DMS 273 treated with DMSO at 0.1 percent for 48 hours (cell line): ENCODE data around the gene HBM.
"Not testable (repeated sequence)": the region's sequence is repeated elsewhere in the genome, so short reads cannot be mapped to it uniquely, and the experiment has no call there.

Experiments used
- DNase-seq: peaks from one replicate; lab custom pipeline; 2025; lab: John Stamatoyannopoulos, UW

Gene HBM

DNA sequence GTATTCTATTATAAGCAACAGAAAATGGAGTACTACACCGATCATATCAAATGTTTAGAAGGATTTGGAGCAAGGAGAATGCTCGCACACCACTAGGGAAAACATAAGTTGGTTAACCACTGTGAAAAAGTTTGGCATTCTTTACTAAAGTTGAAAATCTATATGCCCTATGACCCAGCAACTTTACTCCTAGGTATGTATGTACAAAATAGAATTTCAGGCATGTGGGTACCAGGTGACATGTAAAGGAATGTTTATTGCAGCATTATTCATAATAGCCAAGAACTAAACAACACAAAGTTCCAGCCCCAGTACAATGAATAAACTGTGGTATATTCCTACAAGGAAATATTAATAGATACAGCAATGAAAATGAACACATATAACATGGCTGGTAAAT, 19.1 kb upstream of the HBM start:
- DNase-seq: no peak

DNA sequence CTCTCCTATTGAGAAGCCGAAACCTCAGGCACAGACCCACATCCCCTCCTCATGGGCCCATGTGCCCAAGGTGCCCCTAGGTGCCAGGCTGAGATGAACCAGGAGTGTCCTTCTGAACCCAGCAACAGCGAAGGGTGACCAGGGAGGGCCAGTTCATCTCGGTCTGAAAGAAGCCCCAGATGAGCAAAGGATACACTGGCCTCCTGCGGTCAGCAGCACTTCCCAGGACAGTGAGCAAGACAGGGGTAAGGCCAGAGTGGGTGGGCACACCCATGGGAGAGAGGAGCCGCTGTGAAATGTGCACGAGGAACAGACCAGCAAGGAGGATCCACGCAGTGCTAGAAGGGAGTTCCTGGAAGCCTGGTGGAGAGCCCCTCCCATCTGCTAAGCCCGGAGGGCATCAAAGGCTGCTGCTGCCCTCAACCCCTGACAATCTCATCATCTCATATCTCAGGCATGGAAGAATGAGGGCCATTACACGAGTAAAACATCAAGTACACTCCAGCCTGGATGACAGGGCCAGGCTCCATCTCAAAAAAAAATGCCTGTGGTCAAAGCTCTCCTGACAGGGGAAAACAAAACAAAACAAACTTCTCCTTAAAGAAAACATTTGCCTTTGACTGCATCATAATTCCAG, 16.6 kb upstream of the HBM start:
- no peak for DNase-seq

DNA sequence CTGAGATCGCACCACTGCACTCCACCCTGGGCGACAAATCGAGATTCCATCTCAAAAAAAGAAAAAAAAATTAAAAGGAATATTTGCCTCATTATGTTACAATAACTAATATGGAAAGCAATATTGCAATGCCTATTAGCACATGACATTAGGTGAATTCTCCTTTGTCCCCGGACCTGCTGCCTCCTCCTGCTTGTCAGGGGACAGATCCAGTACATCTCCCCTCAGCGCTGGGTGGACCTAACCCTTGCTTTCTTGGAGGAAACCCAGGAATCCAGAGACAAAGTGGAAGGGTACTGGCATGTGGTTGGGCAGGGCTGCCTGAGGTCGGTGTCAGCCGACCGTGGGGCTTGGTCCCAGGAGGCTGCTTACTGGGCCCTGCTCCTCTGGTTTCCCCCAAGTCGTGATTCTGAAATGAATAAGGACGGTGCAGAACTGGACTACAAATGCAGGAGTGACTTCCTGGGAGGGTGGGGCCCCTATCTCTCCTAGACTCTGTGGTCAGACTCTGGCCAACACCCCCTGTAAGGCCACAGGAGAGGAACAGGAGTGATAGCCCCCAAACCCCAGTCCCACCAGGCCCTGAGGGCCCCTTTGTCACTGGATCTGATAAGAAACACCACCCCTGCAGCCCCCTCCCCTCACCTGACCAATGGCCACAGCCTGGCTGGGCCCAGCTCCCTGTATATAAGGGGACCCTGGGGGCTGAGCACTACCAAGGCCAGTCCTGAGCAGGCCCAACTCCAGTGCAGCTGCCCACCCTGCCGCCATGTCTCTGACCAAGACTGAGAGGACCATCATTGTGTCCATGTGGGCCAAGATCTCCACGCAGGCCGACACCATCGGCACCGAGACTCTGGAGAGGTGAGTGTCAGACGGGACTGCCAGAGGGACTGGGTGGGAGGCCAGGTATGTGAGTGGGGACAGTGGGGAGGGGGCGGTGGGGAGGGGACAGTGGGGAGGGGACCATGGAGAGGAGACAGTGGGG, 13.3 kb upstream of the HBM start, which contains the start of gene HBZ:
TSS of gene HBZ (plus strand) at position 504 of the 988 bp plus-strand sequence. CDS start at position 770, 266 bp downstream.
- DNase-seq: no peak

- not testable (repeated sequence) for DNase-seq
Observed at GRCh38 chr16:153129-153521, 12.7 kb upstream of the HBM start.

- not testable (repeated sequence) for DNase-seq
Observed at GRCh38 chr16:153550-154216, 12.1 kb upstream of the HBM start.

- no peak for DNase-seq
Observed at GRCh38 chr16:154217-155030, 11.4 kb upstream of the HBM start.

DNA sequence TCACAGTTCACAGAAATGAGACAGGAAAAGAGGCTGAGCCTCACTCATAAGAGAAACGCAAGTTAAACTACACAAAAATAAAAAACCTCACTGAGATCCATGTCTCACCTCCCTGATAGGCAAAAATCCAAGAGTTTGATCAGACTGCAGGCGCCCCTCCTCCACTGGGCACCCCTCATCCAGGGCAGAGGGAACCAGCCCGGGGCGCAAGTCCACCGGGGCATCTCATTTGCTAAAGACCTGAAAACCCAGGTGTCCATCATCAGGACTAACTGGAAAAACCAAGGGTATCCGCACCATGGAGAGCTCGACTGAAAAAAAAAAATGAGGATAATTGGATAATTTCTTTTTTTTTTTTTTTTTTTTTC, 10.8 kb upstream of the HBM start:
- no peak for DNase-seq

GRCh38 chr16:159136-159849, 6.5 kb upstream of the HBM start:
- DNase-seq: no peak

DNA sequence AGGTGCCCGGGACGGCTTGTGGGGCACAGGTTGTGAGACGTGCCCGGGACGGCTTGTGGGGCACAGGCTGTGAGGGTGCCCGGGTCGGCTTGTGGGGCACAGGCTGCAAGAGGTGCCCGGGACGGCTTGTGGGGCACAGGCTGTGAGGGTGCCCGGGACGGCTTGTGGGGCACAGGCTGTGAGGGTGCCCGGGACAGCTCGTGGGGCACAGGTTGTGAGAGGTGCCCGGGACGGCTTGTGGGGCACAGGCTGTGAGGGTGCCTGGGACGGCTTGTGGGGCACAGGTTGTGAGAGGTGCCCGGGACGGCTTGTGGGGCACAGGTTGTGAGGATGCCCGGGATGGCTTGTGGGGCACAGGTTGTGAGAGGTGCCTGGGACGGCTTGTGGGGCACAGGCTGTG, 5.5 kb upstream of the HBM start:
- not testable (repeated sequence) for DNase-seq

DNA sequence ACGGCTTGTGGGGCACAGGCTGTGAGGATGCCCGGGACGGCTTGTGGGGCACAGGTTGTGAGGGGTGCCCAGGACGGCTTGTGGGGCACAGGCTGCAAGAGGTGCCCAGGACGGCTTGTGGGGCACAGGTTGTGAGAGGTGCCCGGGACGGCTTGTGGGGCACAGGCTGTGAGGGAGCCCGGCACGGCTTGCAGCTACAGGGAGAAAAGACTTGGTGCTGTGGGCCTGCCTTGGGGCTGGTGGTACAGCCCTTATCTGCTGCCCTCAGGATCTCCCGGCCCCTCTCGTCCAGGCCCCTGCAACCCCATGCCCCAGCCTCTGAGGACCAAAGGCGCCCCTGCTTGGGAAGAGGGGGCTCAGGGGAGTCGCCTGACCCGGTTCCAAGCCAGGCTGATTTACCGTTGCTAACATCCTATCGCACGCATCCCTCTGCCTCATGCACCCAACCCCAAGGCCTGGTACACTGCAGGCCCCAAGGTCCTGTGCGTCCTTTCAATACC, 5.0 kb upstream of the HBM start:
- DNase-seq: no peak

DNA sequence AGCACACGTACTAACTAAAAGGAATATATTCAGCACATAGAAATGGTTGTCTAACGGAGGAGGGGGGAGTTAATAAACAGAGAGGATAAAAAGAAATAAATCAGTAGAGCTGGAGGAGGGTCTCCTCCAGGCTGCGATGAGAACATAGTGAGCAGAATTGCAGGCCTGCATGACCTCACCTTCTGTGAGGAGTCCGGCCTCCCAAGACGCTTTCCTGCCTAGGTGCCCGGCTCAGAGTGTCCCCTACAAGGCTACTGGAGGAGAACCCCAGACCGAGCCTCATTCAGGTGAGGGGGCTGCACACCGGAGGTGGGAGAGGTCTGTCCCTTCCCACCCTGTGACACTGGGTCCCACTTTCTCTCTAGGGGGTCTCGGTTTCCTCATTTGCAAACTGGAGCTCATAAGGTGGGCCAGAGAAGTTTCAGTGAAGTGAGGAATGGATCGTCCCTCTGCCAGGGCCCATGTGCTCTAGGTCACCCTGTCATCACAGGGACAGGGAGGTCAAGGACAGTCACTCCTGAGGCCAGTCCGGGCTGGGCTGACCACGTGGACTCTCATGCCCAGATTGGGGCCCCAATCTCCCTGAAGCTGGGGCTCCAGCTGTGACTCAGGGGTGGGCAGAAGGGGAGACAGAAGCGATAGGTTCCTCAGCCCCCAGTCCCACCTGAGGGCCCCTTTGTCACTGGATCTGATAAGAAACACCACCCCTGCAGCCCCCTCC, 3.3 kb upstream of the HBM start:
- no peak for DNase-seq

DNA sequence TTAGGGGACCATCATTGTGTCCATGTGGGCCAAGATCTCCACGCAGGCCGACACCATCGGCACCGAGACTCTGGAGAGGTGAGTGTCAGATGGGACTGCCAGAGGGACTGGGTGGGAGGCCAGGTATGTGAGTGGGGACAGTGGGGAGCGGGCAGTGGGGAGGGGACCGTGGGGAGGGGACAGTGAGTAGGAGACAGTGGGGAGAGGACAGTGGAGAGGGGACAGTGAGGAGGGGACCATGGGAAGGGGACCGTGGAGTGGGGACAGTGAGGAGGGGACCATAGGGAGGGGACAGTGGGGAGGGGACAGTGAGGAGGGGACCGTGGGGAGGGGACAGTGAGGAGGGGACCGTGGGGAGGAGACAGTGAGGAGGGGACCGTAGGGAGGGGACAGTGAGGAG, 2.6 kb upstream of the HBM start:
- not testable (repeated sequence) for DNase-seq

GRCh38 chr16:163696-164095, 2.1 kb upstream of the HBM start:
- not testable (repeated sequence) for DNase-seq

DNA sequence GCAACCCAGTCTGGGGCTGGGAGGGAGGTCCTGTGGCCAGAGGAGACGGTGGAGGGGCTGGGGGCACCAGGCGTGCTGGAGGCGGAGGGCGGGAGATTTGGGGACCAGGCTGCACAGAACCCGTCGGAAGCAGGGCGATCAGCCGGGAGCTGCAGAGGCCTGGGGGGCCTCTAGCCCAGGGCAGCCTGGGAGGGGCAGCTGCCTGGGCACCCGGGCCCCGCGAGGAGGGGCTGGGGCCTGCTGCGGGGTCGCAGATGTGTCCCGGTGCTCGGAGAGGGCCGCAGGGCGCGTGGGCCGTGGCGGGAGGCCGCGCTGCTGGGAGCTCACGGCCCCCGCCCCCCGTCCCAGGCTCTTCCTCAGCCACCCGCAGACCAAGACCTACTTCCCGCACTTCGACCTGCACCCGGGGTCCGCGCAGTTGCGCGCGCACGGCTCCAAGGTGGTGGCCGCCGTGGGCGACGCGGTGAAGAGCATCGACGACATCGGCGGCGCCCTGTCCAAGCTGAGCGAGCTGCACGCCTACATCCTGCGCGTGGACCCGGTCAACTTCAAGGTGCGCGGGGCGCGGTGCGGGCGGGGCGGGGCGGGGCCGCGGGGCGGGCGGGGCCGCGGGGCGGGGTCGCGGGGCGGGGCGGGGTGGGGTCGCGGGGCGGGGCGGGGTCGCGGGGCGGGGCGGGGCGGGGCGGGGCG, 1.5 kb upstream of the HBM start:
- not testable (repeated sequence) for DNase-seq

DNA sequence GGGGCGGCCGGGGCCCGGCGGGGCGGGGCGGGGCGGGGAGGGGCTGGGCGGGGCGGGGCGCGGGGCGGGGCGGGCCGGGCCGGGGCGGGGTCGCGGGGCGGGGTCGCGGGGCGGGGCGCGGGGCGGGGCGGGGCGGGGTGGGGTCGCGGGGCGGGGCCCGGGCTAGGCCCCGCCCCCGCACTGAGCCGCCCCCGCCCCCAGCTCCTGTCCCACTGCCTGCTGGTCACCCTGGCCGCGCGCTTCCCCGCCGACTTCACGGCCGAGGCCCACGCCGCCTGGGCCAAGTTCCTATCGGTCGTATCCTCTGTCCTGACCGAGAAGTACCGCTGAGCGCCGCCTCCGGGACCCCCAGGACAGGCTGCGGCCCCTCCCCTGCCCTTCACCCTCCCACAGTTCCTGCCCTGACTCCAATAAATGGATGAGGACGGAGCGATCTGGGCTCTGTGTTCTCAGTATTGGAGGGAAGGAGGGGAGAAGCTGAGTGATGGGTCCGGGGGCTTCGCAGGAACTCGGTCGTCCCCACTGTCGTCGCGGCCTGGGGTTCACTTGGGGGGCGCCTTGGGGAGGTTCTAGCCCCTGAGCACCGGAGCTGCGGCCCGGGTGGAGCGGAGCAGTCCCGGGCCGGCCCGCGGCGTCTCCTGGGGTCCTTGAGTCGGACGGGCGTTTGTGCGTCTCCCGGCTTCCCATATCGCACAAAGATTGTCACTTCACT, 795 bp upstream of the HBM start:
- DNase-seq: no peak

- DNase-seq: no peak
Observed at GRCh38 chr16:166375-167121, 770 bp downstream of the HBM start.

DNA sequence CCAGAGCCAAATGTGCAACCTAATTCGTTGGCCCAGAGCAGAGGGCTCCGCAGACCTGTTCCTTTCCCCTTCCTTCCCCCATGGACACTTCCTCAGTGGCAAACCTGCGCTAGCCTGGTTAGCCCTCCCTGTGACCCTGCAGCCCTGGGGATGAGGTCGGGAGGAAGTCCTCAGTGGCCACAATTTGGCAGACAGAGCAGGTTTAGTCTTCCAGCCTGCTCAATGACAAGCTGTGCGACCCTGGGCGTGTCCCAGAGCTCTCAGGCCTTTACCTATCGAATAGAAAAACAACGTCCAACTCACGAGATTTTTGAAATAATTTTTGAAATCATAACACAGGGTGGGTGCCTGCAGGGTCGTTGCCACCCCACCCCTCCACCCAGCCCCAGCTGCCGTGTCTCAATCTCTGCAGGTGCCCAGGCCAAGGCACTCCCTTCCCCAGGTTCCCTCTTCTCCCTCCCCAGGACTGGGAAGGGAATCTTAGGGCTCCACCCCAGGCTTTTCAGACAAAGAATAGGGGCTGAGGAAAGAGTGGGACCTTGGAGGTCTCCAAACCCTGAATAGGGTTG, 1.4 kb downstream of the HBM start:
- no peak for DNase-seq

DNA sequence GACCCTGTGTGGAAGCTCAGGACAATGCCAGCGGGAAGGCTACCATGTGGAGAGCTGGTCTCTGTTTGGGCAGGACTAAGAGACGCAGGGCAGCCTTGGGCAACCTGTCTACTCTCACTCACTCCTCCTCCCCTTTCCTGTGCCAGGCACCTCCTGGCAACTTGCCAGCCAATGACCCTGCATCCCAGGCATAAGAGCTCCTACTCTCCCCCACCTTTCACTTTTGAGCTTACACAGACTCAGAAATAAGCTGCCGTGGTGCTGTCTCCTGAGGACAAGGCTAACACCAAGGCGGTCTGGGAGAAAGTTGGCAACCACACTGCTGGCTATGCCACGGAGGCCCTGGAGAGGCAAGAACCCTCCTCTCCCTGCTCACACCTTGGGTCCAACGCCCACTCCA, 2.6 kb downstream of the HBM start:
- DNase-seq: no peak
